SK-N-SH treated with all-trans-retinoic acid at 6 μM for 48 hours (cell line): ENCODE measurements around the gene PPY.

Source experiments
- ATAC-seq: fragments of 200-7000 bp; cut with Tn5 transposase; 3 replicates; pipeline ENCODE4 v1.9.1; 2020; ENCODE audit warnings: mild to moderate bottlenecking, moderate library complexity
- ARNTL ChIP-seq: fragments of 450-650 bp; formaldehyde crosslinking; IDR thresholded peaks from 2 replicates; pipeline ENCODE4 v1.5.0; 2020; ENCODE audit warnings: low read depth, mild to moderate bottlenecking, moderate library complexity, borderline replicate concordance
- CREB5 ChIP-seq: fragments of 250-450 bp; sonication (Bioruptor Pico); IDR thresholded peaks from 2 replicates; pipeline ENCODE4 v1.5.1; 2020; ENCODE audit warnings: low read depth, mild to moderate bottlenecking, moderate library complexity
- CSDC2 ChIP-seq: fragments of 250-450 bp; sonication (Bioruptor Pico); IDR thresholded peaks from 2 replicates; pipeline ENCODE4 v1.5.0; 2020; ENCODE audit warnings: mild to moderate bottlenecking, moderate library complexity
- CSRNP3 ChIP-seq: fragments of 250-450 bp; sonication (Bioruptor Pico); IDR thresholded peaks from 2 replicates; pipeline ENCODE4 v1.5.1; 2021; ENCODE audit warnings: mild to moderate bottlenecking, moderate library complexity
- ESRRG ChIP-seq: fragments of 250-450 bp; sonication (Bioruptor Pico); IDR thresholded peaks from 2 replicates; pipeline ENCODE4 v1.6.1; 2021; ENCODE audit warnings: mild to moderate bottlenecking
- GLIS3 ChIP-seq: fragments of 250-450 bp; sonication (Bioruptor Pico); IDR thresholded peaks from 2 replicates; pipeline ENCODE4 v1.5.0; 2020; ENCODE audit warnings: mild to moderate bottlenecking, moderate library complexity
- ISL1 ChIP-seq: fragments of 250-450 bp; sonication (Bioruptor Pico); IDR thresholded peaks from 2 replicates; pipeline ENCODE4 v2.1.2; 2022; ENCODE audit warnings: mild to moderate bottlenecking, moderate library complexity
- OSR1 ChIP-seq: fragments of 250-450 bp; sonication (Bioruptor Pico); IDR thresholded peaks from 2 replicates; pipeline ENCODE4 v1.8.0; 2022; ENCODE audit warnings: moderate library complexity, mild to moderate bottlenecking, inconsistent platforms
- PATZ1 ChIP-seq: fragments of 250-450 bp; sonication (Bioruptor Pico); IDR thresholded peaks from 2 replicates; pipeline ENCODE4 v1.8.0; 2020; ENCODE audit warnings: mild to moderate bottlenecking, moderate library complexity, borderline replicate concordance
- POU6F1 ChIP-seq: fragments of 250-450 bp; sonication (Bioruptor Pico); IDR thresholded peaks from 2 replicates; pipeline ENCODE4 v1.8.0; 2021; ENCODE audit warnings: low read depth, mild to moderate bottlenecking, moderate library complexity, borderline replicate concordance
- PPARA ChIP-seq: fragments of 250-450 bp; sonication (Bioruptor Pico); IDR thresholded peaks from 2 replicates; pipeline ENCODE4 v1.5.0; 2020; ENCODE audit warnings: mild to moderate bottlenecking, borderline replicate concordance
- RARB ChIP-seq: fragments of 250-450 bp; sonication (Bioruptor Pico); IDR thresholded peaks from 2 replicates; pipeline ENCODE4 v1.8.0; 2021; ENCODE audit warnings: mild to moderate bottlenecking, moderate library complexity
- SNAI2 ChIP-seq: fragments of 250-450 bp; sonication (Bioruptor Pico); IDR thresholded peaks from 2 replicates; pipeline ENCODE4 v1.5.0; 2020; ENCODE audit warnings: mild to moderate bottlenecking, moderate library complexity
- TCF4 ChIP-seq: fragments of 250-450 bp; sonication (Bioruptor Pico); IDR thresholded peaks from 2 replicates; pipeline ENCODE4 v1.8.0; 2021; ENCODE audit warnings: mild to moderate bottlenecking, moderate library complexity, borderline replicate concordance
- TOX ChIP-seq: fragments of 250-450 bp; sonication (Bioruptor Pico); IDR thresholded peaks from 2 replicates; pipeline ENCODE4 v1.8.0; 2021; ENCODE audit warnings: mild to moderate bottlenecking, moderate library complexity, borderline replicate concordance
- TSHZ2 ChIP-seq: fragments of 250-450 bp; sonication (Bioruptor Pico); IDR thresholded peaks from 2 replicates; pipeline ENCODE4 v1.5.0; 2020; ENCODE audit warnings: mild to moderate bottlenecking, moderate library complexity
- ZC3H10 ChIP-seq: fragments of 250-450 bp; sonication (Bioruptor Pico); IDR thresholded peaks from 2 replicates; pipeline ENCODE4 v1.5.1; 2021; ENCODE audit warnings: mild to moderate bottlenecking, moderate library complexity
- ZFP3 ChIP-seq: fragments of 250-450 bp; sonication (Bioruptor Pico); IDR thresholded peaks from 2 replicates; pipeline ENCODE4 v1.5.0; 2020; ENCODE audit warnings: mild to moderate bottlenecking, moderate library complexity
- ZFP30 ChIP-seq: fragments of 450-650 bp; formaldehyde crosslinking; IDR thresholded peaks from 2 replicates; pipeline ENCODE4 v1.5.0; 2022; ENCODE audit warnings: mild to moderate bottlenecking, moderate library complexity
- ZNF565 ChIP-seq: fragments of 450-650 bp; formaldehyde crosslinking; conservative IDR thresholded peaks from 2 replicates; pipeline ENCODE4 v1.5.0; 2020; ENCODE audit warnings: low read depth, mild to moderate bottlenecking, moderate library complexity
- ZNF70 ChIP-seq: fragments of 450-650 bp; formaldehyde crosslinking; IDR thresholded peaks from 2 replicates; pipeline ENCODE4 v1.5.0; 2020; ENCODE audit warnings: mild to moderate bottlenecking, moderate library complexity
- ZNF8 ChIP-seq: fragments of 450-650 bp; formaldehyde crosslinking; IDR thresholded peaks from 2 replicates; pipeline ENCODE4 v1.5.0; 2020; ENCODE audit warnings: mild to moderate bottlenecking, moderate library complexity

The PPY gene

GRCh38 chr17:43909537-43910231, 32.6 kb downstream of the PPY start:
- TF ChIP-seq TOX (CRISPR knock-in tag) (no peak), ZNF8 (CRISPR knock-in tag) (no peak), ESRRG (CRISPR knock-in tag) (no peak), CSDC2 (CRISPR knock-in tag) (no peak), ZFP30 (no peak), ZC3H10 (CRISPR knock-in tag) (no peak), CREB5 (CRISPR knock-in tag) (no peak), PATZ1 (CRISPR knock-in tag) (no peak), RARB (CRISPR knock-in tag) (no peak)
- ATAC-seq: no peak

GRCh38 chr17:43907998-43908721, 34.1 kb downstream of the PPY start:
- peak; percentile 16; the same call in 1 of the 2 replicates for TF ChIP-seq TCF4 (CRISPR knock-in tag)
- peak; percentile 63; the same call in 1 of the 2 replicates for TF ChIP-seq ZNF70
- TF ChIP-seq PPARA (CRISPR knock-in tag): no peak
- ATAC-seq: peak; percentile 67

- peak; percentile 78 for ATAC-seq
- TF ChIP-seq POU6F1 (CRISPR knock-in tag) (no peak), ZC3H10 (CRISPR knock-in tag) (no peak), ESRRG (CRISPR knock-in tag) (no peak), GLIS3 (CRISPR knock-in tag) (no peak), OSR1 (no peak), ZFP3 (CRISPR knock-in tag) (no peak), ZNF70 (no peak), TSHZ2 (CRISPR knock-in tag) (no peak), TOX (CRISPR knock-in tag) (no peak), ZNF565 (CRISPR knock-in tag) (no peak), CSRNP3 (CRISPR knock-in tag) (no peak), SNAI2 (CRISPR knock-in tag) (no peak), CSDC2 (CRISPR knock-in tag) (no peak), PPARA (CRISPR knock-in tag) (no peak), ARNTL (CRISPR knock-in tag) (no peak), ISL1 (CRISPR knock-in tag) (no peak)
- TF ChIP-seq, all 23 proteins: peak for 0
Measured at GRCh38 chr17:43907425-43907981, 34.8 kb downstream of the PPY start, which contains the start of gene MPP2. Gene MPP2 (minus strand): TSS chr17:43907536. CDS start chr17:43904460, 3,076 bp downstream.
